ENCODE measurements around the gene RAC3.

Gene RAC3

DNA sequence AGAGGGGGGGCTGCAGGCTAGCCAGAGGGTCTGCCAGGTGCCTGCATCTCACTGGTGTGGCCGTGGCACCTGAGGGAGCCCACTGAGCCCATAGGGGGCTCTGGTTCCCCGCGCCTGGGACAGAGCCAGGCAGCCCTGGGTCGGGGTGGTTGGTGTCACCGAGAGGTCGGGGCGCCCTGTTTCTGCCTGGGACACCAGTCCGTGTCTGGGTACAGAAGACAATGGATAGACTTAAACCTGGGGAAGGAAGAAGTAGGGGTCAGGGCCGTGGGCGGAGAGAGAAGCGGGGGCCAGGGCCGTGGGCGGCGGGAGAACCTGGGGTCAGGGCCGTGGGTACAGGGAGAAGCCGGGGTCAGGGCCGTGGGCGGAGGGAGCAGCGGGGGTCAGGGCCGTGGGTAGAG is 17.1 kb downstream of the RAC3 start:
- Histone ChIP-seq H3K9ac (ENCODE audit: low read length) (no peak overlapping the region), H3K27me3 (ENCODE audit: control insufficient read depth, insufficient read depth, low read length) (no peaks in the 10 kb centered on the region), H3K4me1 (ENCODE audit: control insufficient read depth, insufficient read depth, low read length) (peaks cover 13% of the 10 kb centered on the region), H3K4me3 (ENCODE audit: low read length) (no peak overlapping the region), H3K27ac (ENCODE audit: low read depth, low read length) (no peak overlapping the region), H3K36me3 (ENCODE audit: control insufficient read depth, insufficient read depth, low read length) (peaks cover 5% of the 10 kb centered on the region)

DNA sequence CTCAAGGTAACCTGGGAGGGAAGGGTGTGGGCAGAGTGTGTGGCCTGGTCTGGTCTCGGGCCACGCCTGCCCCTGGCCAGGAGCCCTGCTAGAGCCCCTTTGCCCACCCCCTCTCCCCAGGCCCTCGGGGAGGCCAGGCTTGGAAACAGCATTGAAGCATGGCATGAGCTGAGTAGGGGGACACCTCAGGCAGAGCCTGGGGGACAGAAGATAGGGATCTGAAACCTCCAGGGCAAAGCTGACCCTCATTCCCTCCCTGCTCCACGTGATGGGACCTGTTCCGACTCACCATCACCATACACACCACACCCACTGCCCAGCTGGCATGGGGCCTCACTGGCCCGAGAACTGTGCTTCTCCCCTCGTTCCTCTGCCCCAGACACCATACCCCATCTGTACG is 17.6 kb downstream of the RAC3 start:
- Histone ChIP-seq H3K27me3 (ENCODE audit: control insufficient read depth, insufficient read depth, low read length) (no peaks in the 10 kb centered on the region), H3K27ac (ENCODE audit: low read depth, low read length) (no peak overlapping the region), H3K9ac (ENCODE audit: low read length) (no peak overlapping the region), H3K4me3 (ENCODE audit: low read length) (no peak overlapping the region), H3K36me3 (ENCODE audit: control insufficient read depth, insufficient read depth, low read length) (peaks cover 10% of the 10 kb centered on the region), H3K4me1 (ENCODE audit: control insufficient read depth, insufficient read depth, low read length) (peaks cover 13% of the 10 kb centered on the region)

DNA sequence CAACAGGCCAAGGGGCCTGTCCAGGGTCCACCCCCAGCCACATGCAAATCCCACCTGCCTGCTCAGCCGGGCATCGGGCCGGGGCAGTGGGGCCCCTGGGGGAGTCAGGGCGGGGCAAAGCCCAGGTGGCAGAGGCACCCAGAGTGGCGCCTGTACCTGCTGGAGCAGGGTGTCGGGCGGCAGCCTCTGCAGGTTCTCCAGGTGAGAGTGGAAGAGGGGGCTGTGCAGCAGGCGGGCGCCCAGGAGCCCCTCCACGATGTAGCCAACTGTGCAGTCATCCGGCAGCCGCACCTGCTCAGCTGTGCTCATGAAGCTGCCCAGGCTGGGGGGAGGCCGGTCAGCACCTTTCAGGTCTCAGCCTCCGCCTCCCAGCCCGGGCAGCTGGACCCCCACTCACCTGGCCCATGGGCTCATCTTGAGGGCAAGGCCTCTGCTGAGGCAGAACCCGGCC is 18.1 kb downstream of the RAC3 start:
- peaks cover 13% of the 10 kb centered on the region for H3K36me3 ChIP-seq (ENCODE audit: control insufficient read depth, insufficient read depth, low read length)
- peaks cover 13% of the 10 kb centered on the region for H3K4me1 ChIP-seq (ENCODE audit: control insufficient read depth, insufficient read depth, low read length)
- H3K27me3 ChIP-seq (ENCODE audit: control insufficient read depth, insufficient read depth, low read length): no peaks in the 10 kb centered on the region
- no peak overlapping the region for H3K27ac ChIP-seq (ENCODE audit: low read depth, low read length)
- H3K9ac ChIP-seq (ENCODE audit: low read length): no peak overlapping the region
- H3K4me3 ChIP-seq (ENCODE audit: low read length): no peak overlapping the region

DNA sequence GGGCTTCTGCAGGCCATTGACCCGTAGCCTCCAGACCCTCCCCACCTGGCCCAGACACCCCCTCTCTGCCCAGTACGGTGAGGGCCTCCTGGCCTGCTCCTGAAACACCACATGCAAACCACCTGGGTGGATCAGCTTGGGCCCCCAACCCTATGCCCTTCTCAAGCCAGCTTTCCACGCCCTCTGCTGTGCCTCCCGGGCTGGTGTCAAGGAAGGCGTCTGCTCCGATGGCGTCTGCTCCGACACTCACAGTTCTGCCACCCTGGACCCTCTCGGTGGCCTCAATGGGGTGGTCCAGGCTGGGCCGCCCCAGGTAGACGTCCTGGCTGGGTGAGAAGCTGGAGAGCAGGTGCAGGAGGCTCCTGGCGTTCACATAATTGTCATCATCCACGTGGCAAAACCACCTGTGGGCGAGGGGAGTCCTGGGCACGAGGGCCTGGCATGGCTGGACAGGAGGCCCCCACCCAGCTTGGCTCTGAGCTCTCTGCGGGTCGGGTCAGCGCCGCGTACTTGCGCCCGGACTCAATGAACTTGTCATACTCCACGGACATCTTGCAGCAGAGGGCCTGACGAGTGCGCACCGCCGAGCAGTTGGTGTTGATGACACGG is 18.8 kb downstream of the RAC3 start:
- Histone ChIP-seq H3K9ac (ENCODE audit: low read length) (no peak overlapping the region), H3K4me3 (ENCODE audit: low read length) (peak overlapping the region; percentile 64)

DNA sequence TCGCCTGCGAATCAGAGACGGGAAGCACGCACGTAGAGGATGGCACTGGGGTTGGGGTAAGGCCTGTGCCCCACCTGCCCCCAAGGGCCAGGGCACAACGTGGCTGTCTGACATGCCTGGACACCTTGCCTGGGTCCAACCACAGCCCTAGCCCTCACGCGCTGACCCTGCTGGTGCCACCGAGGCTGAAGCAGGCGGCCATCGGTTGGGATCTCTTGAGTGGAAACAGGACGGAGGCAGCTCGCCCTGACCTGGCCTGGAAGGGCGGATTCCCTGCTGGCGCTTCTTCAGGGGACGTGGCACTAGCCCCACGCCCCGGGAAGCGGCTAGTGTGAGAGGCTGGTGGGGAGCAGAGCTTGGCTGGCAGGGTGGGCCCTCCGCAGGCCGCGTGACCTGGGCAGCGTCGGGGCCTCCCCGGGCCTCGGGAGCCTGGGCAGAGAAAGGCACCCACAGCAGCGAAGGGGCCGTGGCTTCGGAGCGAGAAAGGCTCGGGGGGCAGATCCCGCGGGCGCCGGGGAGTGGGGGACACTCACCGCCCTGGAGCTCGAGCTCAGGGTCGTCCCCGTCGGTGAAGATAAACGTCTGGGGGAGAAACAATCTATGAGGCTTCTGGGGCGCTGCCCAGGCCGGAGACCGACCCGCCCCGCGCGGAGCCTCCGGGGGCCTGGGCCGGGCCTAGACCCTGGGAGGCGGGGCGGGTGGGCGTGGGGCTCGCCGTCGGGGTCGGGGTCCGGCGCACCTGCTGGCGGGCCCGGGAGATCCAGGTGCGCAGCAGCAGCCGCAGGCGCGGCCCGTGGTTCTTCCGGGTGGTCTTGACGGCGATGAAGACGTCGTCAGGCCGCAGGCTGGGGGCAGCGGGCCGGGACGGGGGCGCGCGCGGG is 19.5 kb downstream of the RAC3 start:
- Histone ChIP-seq H3K27ac (ENCODE audit: low read depth, low read length) (no peak overlapping the region), H3K4me1 (ENCODE audit: control insufficient read depth, insufficient read depth, low read length) (peaks cover 13% of the 10 kb centered on the region), H3K36me3 (ENCODE audit: control insufficient read depth, insufficient read depth, low read length) (peaks cover 21% of the 10 kb centered on the region), H3K9ac (ENCODE audit: low read length) (no peak overlapping the region), H3K27me3 (ENCODE audit: control insufficient read depth, insufficient read depth, low read length) (no peaks in the 10 kb centered on the region), H3K4me3 (ENCODE audit: low read length) (peak overlapping the region; percentile 64)

More for the DNA sequence above, 18.8 kb downstream of the RAC3 start:
- H3K27ac ChIP-seq (ENCODE audit: low read depth, low read length): no peak overlapping the region
- H3K27me3 ChIP-seq (ENCODE audit: control insufficient read depth, insufficient read depth, low read length): no peaks in the 10 kb centered on the region
- peaks cover 13% of the 10 kb centered on the region for H3K4me1 ChIP-seq (ENCODE audit: control insufficient read depth, insufficient read depth, low read length)
- peaks cover 20% of the 10 kb centered on the region for H3K36me3 ChIP-seq (ENCODE audit: control insufficient read depth, insufficient read depth, low read length)

DNA sequence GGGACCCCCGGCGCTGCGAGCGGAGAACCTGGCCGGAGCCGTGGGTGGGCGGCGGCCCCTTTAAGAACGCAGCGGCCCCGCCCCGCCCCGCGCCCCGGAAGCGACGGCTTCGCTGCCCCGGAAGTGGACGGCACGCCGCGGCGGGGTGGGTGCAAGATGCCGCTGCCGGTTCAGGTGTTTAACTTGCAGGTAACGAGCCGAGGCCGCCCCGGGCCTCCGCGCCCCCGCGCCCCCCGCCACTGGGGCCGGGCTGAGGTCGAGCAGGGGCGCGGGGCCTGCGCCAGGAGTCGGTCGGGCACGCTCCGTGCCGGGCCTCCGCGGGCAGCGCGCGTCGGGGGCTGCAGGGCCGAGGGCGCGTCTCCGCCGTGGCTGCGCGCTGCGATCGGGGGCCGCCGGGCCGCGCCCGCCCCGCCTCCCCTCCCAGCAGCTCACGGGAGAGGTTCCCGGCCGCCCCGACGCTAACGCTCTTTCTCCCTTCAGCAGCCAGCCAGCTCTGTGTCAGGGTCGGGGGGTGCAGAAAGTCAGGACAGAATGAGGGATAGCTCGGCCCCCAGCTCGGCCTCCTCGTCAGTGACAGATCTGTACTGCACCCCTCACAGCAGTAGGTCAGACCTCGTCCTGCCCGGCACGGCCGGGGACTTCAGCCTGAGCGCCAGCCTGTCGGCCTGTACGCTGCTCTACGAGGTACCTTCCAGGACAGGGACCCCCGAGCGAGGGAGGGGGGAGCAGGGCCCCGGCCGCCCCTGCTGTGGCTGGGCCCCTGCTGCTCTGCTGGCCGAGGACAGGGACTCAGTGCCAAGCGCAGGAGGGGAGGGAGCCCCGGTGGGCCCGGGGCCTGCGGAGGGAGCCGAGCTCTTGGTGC is 20.5 kb downstream of the RAC3 start, which contains the start of the genes GPS1 and RFNG:
TSS of gene GPS1 (plus strand) at position 123 of the 862 bp plus-strand sequence. CDS start at position 157, 34 bp downstream.
TSS of gene RFNG (minus strand) at position 36 of the 862 bp plus-strand sequence. CDS start 45 bp downstream, outside the sequence.
- peaks cover 13% of the 10 kb centered on the region for H3K4me1 ChIP-seq (ENCODE audit: control insufficient read depth, insufficient read depth, low read length)
- no peaks in the 10 kb centered on the region for H3K27me3 ChIP-seq (ENCODE audit: control insufficient read depth, insufficient read depth, low read length)
- peaks cover 24% of the 10 kb centered on the region for H3K36me3 ChIP-seq (ENCODE audit: control insufficient read depth, insufficient read depth, low read length)
- H3K27ac ChIP-seq (ENCODE audit: low read depth, low read length): no peak within 1 kb of the TSS
- H3K9ac ChIP-seq (ENCODE audit: low read length): peak within 1 kb of the TSS; percentile 35
- H3K4me3 ChIP-seq (ENCODE audit: low read length): peak within 1 kb of the TSS; percentile 75

DNA sequence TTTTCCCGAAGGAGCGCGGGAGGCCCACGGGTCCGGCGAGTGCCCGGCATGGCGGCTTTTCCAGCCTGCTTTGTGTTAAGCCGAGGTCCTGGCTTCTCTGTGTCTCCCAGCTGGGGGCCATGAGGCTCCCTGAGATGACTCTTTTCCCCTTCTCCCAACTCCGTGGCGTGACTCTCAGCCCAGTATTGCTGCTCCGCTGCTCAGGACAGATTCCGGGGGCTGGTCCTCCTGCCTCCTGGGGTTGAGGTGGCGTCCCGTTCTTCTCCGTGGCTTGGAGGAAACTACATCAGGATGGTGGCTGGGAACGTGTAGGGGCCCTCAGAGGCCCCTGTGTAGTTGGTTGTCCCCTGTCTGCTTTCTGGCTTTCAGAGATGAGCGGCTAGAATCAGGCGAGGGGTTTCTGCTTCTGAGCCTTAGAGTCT is 21.2 kb downstream of the RAC3 start:
- H3K4me1 ChIP-seq (ENCODE audit: control insufficient read depth, insufficient read depth, low read length): peaks cover 13% of the 10 kb centered on the region
- H3K27me3 ChIP-seq (ENCODE audit: control insufficient read depth, insufficient read depth, low read length): no peaks in the 10 kb centered on the region
- peak overlapping the region; percentile 75 for H3K4me3 ChIP-seq (ENCODE audit: low read length)
- H3K36me3 ChIP-seq (ENCODE audit: control insufficient read depth, insufficient read depth, low read length): peaks cover 29% of the 10 kb centered on the region
- no peak overlapping the region for H3K27ac ChIP-seq (ENCODE audit: low read depth, low read length)
- H3K9ac ChIP-seq (ENCODE audit: low read length): peak overlapping the region; percentile 35

DNA sequence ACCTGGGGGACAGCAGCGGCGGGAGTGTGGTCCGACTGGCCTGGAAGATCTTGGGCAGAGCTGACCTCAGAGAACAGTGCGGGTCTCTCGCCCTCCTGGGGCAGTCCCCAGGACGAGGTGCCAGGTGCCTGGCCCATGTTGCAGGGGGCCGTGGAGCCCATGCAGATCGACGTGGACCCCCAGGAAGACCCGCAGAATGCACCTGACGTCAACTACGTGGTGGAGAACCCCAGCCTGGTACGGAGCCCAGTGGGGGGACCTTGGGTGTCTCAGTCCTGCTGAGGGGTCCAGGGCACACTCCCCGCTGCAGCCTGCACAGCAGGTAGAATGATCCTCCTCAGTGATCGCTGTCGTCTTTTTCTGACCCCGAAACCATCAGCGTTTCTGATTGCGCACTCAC is 21.7 kb downstream of the RAC3 start:
- Histone ChIP-seq H3K36me3 (ENCODE audit: control insufficient read depth, insufficient read depth, low read length) (peaks cover 34% of the 10 kb centered on the region), H3K27me3 (ENCODE audit: control insufficient read depth, insufficient read depth, low read length) (no peaks in the 10 kb centered on the region), H3K4me3 (ENCODE audit: low read length) (peak overlapping the region; percentile 75), H3K27ac (ENCODE audit: low read depth, low read length) (no peak overlapping the region), H3K9ac (ENCODE audit: low read length) (no peak overlapping the region), H3K4me1 (ENCODE audit: control insufficient read depth, insufficient read depth, low read length) (peaks cover 13% of the 10 kb centered on the region)

DNA sequence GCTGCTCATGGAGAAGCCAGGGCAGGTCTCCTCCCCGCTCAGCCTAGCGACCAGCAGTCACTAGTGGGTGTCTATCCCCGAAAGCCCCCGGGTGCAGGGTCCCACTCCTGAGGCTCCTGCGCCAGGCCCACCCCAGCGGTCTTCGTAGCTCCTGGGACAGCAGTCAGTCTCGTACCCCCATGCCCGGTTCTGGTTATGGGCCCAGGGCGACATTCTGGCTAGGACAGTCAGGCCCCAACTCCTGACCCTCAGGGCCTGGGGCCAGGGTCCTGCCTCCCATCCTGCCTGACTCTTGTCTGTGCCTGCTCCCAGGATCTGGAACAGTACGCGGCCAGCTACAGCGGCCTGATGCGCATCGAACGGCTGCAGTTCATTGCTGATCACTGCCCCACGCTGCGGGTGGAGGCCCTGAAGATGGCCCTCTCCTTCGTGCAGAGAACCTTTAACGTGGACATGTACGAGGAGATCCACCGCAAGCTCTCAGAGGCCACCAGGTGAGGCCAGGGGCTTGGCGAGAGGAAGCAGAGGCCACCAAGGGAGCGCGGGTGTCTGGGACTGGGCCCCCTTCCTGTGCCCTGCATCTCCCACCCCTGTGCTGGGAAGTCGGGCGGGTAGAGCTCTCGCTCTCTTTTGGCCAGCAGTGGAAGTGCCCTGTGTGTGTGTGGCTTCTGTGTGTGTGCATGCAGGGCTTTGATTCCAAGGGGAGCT is 22.2 kb downstream of the RAC3 start:
- peak overlapping the region; percentile 75 for H3K4me3 ChIP-seq (ENCODE audit: low read length)
- H3K27me3 ChIP-seq (ENCODE audit: control insufficient read depth, insufficient read depth, low read length): no peaks in the 10 kb centered on the region
- H3K36me3 ChIP-seq (ENCODE audit: control insufficient read depth, insufficient read depth, low read length): peaks cover 37% of the 10 kb centered on the region
- H3K9ac ChIP-seq (ENCODE audit: low read length): no peak overlapping the region
- H3K4me1 ChIP-seq (ENCODE audit: control insufficient read depth, insufficient read depth, low read length): peaks cover 13% of the 10 kb centered on the region
- no peak overlapping the region for H3K27ac ChIP-seq (ENCODE audit: low read depth, low read length)

DNA sequence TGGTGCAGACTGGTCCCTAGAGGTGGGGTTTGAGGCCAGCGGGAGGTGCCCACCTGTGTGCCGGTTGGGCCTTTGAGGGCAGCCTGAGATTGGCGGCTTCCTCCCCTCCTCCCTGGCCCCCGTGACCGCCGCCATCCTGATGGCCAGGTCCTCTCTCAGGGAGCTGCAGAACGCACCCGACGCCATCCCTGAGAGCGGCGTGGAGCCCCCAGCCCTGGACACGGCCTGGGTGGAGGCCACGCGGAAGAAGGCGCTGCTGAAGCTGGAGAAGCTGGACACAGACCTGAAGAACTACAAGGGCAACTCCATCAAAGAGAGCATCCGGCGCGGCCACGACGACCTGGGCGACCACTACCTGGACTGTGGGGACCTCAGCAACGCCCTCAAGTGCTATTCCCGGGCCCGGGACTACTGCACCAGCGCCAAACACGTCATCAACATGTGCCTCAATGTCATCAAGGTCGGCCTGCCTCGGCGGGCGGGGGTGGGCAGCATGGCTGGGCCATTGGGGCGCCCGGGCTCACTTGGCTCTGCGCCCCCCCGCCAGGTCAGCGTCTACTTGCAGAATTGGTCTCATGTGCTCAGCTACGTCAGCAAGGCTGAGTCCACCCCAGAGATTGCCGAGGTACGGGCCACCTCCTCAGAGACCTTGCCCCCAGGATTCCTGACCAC is 23.0 kb downstream of the RAC3 start:
- Histone ChIP-seq H3K4me3 (ENCODE audit: low read length) (no peak overlapping the region), H3K4me1 (ENCODE audit: control insufficient read depth, insufficient read depth, low read length) (peaks cover 13% of the 10 kb centered on the region), H3K27ac (ENCODE audit: low read depth, low read length) (no peak overlapping the region), H3K27me3 (ENCODE audit: control insufficient read depth, insufficient read depth, low read length) (no peaks in the 10 kb centered on the region), H3K9ac (ENCODE audit: low read length) (no peak overlapping the region), H3K36me3 (ENCODE audit: control insufficient read depth, insufficient read depth, low read length) (peaks cover 33% of the 10 kb centered on the region)

All from rectal smooth muscle tissue (tissue), 1 donor.